ENCODE results near the gene PDPR. TPM values are rescaled to one million over a fixed set of nuclear protein-coding genes. Genes with fewer than 3 reads are reported as not detected.
"Not testable (repeated sequence)": the region's sequence is repeated elsewhere in the genome, so short reads cannot be mapped to it uniquely, and the experiment has no call there.

The PDPR gene
- total RNA-seq, 1 donor from 2014 or later = 37.5 TPM

DNA sequence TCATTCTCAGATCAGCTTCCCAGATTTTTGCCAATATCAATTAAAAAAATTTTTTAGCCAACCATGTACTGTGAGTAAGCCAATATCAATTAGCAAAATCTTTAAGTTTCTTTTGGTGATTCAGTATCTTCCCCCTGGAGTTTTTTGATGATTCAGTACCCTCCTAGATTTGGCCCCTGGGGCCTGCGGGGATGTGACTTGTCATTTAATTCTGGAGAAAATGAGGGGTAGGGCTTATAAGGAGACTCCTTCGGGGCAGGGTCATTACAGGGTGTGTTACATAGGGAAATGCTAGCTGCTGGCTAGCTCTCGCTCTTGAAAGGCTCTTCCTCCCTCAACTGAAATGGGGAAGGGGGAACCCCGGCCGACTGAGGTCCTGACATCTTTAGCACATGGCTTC, 76.4 kb downstream of the PDPR start:
- H3K4me3 Mint-ChIP-seq (ENCODE audit: low read depth); intact Hi-C loops (cut with micrococcal nuclease); H3K4me1 Mint-ChIP-seq (ENCODE audit: low read depth); H3K27ac Mint-ChIP-seq; H3K36me3 Mint-ChIP-seq (ENCODE audit: low read depth); H3K9me3 Mint-ChIP-seq; H3K27me3 Mint-ChIP-seq (ENCODE audit: low read depth); DNase-seq (ENCODE audit: low spot score): not testable (repeated sequence)

DNA sequence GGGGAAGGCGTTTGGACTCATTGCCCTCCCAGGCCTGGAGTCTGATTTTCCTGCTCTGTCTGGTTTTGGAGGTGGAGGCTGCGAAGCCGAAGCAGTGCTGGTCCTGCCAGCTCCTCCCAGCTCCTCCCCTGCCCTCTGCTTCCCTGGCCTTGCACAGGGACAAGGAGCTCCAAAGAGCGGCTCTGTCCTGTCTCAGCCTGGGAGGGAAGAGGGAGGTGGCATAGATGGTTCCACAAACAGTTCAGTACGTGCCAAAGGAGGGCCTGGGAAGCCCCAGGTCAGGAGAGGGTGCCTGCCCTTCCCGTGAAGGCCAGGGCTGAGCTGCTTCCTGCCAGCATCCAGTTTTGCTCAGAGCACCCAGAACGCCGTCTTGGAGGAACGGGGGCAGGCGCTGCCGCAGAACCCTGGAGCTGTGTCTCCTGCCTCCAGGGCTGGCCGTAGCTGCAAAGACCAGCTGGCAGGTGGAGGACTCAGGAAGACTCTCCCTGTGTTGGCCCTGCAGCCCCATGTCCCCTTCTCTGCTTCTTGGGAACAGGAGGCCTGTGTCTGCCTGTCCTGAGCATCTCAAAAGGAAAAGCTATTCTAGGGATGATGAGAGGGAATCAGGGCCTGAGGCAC, 82.7 kb downstream of the PDPR start:
- intact Hi-C loops (cut with micrococcal nuclease); H3K9me3 Mint-ChIP-seq; H3K36me3 Mint-ChIP-seq (ENCODE audit: low read depth); DNase-seq (ENCODE audit: low spot score); H3K4me1 Mint-ChIP-seq (ENCODE audit: low read depth); H3K4me3 Mint-ChIP-seq (ENCODE audit: low read depth); H3K27me3 Mint-ChIP-seq (ENCODE audit: low read depth); H3K27ac Mint-ChIP-seq: not testable (repeated sequence)

DNA sequence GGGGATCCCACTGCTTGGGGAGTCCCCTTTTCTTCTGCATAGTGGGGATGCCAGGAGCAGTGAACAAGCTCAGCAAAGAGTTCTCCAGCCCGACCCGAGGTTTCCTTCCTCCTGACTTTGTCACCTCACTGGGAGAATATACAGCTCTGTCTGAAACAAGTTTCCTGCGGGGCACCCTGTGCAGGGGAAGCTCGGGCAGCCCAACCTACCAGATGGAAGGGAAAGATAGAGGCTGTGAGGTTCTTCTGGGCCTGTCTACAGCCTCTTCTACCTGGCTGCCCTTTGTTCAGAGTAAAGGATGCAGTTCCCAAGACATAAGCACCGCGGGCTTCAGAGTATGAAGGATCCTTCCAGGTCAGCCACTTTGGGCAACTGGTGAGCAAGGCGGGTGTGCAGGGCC, 83.5 kb downstream of the PDPR start:
- H3K27ac Mint-ChIP-seq; H3K9me3 Mint-ChIP-seq; H3K4me3 Mint-ChIP-seq (ENCODE audit: low read depth); H3K36me3 Mint-ChIP-seq (ENCODE audit: low read depth); H3K4me1 Mint-ChIP-seq (ENCODE audit: low read depth); H3K27me3 Mint-ChIP-seq (ENCODE audit: low read depth); intact Hi-C loops (cut with micrococcal nuclease); DNase-seq (ENCODE audit: low spot score): not testable (repeated sequence)

DNA sequence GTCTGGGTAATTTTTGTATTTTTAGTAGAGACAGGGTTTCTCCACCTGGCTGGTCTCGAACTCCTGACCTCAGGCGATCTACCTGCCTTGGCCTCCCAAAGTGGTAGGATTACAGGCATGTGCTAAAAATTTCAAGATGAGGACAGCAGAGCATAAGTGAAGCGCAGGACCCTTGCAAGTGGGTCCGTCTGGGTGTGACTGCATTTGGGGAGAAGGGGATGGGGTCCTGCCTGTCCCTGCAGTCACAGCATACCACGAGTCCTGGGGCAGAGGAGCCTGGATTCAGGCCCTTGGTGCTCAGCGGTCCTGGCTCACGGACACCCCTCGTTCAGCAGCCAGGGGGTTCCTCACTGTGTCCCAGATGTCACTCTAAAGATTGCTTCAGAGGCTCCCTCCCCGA, 84.1 kb downstream of the PDPR start:
- H3K4me1 Mint-ChIP-seq (ENCODE audit: low read depth); H3K36me3 Mint-ChIP-seq (ENCODE audit: low read depth); H3K27ac Mint-ChIP-seq; H3K4me3 Mint-ChIP-seq (ENCODE audit: low read depth); H3K27me3 Mint-ChIP-seq (ENCODE audit: low read depth); H3K9me3 Mint-ChIP-seq; DNase-seq (ENCODE audit: low spot score); intact Hi-C loops (cut with micrococcal nuclease): not testable (repeated sequence)

DNA sequence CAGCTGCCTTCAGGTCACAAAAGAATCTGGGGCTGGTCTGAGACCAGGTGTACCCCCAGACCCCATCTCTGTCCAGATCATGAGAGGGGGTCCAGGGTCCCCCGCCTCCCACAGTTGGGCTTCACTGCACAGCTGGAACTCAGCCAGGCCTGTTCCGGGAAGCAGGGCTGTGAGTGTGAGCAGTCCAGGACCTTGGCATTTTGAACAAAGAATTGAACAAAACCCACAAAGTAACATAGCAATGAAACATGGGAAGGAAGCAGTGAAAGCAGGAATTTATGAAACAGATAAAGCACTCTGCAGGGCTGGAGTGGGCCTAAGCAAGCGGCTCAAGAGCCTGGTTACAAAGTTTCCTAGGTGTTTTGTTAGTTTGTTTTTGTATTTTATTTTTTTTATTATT, 84.5 kb downstream of the PDPR start:
- DNase-seq (ENCODE audit: low spot score); intact Hi-C loops (cut with micrococcal nuclease); H3K36me3 Mint-ChIP-seq (ENCODE audit: low read depth); H3K9me3 Mint-ChIP-seq; H3K27ac Mint-ChIP-seq; H3K4me3 Mint-ChIP-seq (ENCODE audit: low read depth); H3K27me3 Mint-ChIP-seq (ENCODE audit: low read depth); H3K4me1 Mint-ChIP-seq (ENCODE audit: low read depth): not testable (repeated sequence)

DNA sequence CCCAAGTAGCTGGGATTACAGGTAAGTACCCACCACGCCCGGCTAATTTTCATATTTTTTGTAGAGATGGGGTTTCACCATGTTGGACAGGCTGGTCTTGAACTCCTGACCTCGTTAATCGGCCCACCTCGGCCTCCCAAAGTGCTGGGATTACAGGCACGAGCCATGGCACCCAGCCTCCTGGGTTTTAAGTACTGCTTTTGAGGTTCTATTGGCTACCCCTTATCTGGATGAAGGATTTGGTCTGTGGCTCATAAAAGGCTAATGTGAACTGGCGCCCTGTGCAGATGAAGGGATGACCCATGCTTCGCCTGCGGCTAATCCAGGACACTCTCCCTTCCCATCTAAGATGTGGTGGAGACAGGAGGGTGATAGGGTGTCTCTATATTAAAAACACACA, 85.0 kb downstream of the PDPR start:
- H3K27me3 Mint-ChIP-seq (ENCODE audit: low read depth); H3K36me3 Mint-ChIP-seq (ENCODE audit: low read depth); H3K4me3 Mint-ChIP-seq (ENCODE audit: low read depth); H3K4me1 Mint-ChIP-seq (ENCODE audit: low read depth); intact Hi-C loops (cut with micrococcal nuclease); H3K27ac Mint-ChIP-seq; DNase-seq (ENCODE audit: low spot score); H3K9me3 Mint-ChIP-seq: not testable (repeated sequence)

DNA sequence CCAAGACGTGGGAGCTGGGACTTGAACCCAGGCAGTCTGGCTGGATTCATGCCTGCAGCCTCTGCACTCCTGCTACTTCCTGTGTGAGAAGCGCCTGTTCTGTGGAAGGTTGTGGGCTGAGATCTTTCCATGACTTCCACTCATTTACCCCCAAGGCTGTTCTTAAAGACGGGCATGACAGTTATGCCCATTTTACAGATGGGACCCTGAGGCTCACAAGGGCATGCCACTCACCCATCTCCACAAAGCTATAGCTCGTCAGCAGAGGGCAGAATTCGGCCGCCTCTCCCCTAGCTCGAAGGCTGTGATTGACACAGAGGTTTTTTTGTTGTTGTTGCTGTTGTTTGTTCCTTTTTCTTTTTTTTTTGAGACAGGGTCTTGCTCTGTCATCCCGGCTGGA, 85.9 kb downstream of the PDPR start:
- H3K36me3 Mint-ChIP-seq (ENCODE audit: low read depth); H3K4me3 Mint-ChIP-seq (ENCODE audit: low read depth); DNase-seq (ENCODE audit: low spot score); H3K4me1 Mint-ChIP-seq (ENCODE audit: low read depth); H3K27ac Mint-ChIP-seq; H3K9me3 Mint-ChIP-seq; intact Hi-C loops (cut with micrococcal nuclease); H3K27me3 Mint-ChIP-seq (ENCODE audit: low read depth): not testable (repeated sequence)

DNA sequence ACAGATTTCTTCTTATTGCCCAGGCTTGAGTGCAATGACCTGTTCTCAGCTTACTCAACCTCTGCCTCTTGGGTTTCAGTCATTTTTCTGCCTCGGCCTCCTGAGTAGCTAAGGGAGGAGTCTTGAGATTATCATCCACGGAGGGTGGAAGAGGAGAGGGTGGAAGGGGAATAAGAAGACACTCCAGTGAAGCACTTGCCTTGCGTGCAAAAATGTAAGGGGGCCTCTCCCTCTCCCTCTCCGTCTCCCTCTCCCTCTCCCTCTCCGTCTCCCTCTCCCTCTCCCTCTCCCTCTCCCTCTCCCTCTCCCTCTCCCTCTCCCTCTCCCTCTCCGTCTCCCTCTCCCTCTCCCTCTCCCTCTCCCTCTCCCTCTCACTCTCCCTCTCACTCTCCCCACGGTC, 89.4 kb downstream of the PDPR start:
- intact Hi-C loops (cut with micrococcal nuclease); H3K27ac Mint-ChIP-seq; H3K4me3 Mint-ChIP-seq (ENCODE audit: low read depth); DNase-seq (ENCODE audit: low spot score); H3K9me3 Mint-ChIP-seq; H3K4me1 Mint-ChIP-seq (ENCODE audit: low read depth); H3K27me3 Mint-ChIP-seq (ENCODE audit: low read depth): not testable (repeated sequence)
- H3K36me3 Mint-ChIP-seq (ENCODE audit: low read depth) = peaks cover 17% of the 10 kb centered on the region

DNA sequence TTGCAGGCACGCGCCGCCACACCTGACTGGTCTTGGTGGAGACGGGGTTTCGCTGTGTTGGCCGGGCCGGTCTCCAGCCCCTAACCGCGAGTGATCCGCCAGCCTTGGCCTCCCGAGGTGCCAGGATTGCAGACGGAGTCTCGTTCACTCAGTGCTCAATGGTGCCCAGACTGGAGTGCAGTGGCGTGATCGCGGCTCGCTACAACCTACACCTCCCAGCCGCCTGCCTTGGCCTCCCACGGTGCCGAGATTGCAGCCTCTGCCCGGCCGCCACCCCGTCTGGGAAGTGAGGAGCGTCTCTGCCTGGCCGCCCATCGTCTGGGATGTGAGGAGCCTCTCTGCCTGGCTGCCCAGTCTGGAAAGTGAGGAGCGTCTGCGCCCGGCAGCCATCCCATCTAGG, 89.9 kb downstream of the PDPR start:
- intact Hi-C loops (cut with micrococcal nuclease); H3K4me1 Mint-ChIP-seq (ENCODE audit: low read depth); H3K9me3 Mint-ChIP-seq; DNase-seq (ENCODE audit: low spot score); H3K27ac Mint-ChIP-seq; H3K27me3 Mint-ChIP-seq (ENCODE audit: low read depth); H3K4me3 Mint-ChIP-seq (ENCODE audit: low read depth): not testable (repeated sequence)
- peaks cover 17% of the 10 kb centered on the region for H3K36me3 Mint-ChIP-seq (ENCODE audit: low read depth)

DNA sequence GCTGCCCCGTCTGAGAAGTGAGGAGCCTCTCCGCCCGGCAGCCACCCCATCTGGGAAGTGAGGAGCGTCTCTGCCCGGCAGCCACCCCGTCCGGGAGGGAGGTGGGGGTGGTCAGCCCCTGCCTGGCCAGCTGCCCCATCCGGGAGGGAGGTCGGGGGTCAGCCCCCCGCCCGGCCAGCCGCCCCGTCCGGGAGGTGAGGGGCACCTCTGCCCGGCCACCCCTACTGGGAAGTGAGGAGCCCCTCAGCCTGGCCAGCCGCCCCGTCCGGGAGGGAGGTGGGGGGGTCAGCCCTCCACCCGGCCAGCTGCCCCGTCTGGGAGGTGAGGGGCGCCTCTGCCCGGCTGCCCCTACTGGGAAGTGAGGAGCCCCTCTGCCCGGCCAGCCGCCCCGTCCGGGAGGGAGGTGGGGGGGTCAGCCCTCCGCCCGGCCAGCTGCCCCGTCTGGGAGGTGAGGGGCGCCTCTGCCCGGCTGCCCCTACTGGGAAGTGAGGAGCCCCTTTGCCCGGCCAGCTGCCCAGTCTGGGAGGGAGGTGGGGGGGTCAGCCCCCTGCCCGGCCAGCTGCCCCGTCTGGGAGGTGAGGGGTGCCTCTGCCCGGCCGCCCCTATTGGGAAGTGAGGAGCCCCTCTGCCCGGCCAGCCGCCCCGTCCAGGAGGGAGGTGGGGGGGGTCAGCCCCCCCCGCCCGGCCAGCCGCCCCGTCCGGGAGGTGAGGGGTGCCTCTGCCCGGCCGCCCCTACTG, 90.7 kb downstream of the PDPR start:
- H3K4me1 Mint-ChIP-seq (ENCODE audit: low read depth); H3K27ac Mint-ChIP-seq; H3K4me3 Mint-ChIP-seq (ENCODE audit: low read depth); intact Hi-C loops (cut with micrococcal nuclease); H3K27me3 Mint-ChIP-seq (ENCODE audit: low read depth); DNase-seq (ENCODE audit: low spot score); H3K9me3 Mint-ChIP-seq: not testable (repeated sequence)
- H3K36me3 Mint-ChIP-seq (ENCODE audit: low read depth) = peaks cover 22% of the 10 kb centered on the region

DNA sequence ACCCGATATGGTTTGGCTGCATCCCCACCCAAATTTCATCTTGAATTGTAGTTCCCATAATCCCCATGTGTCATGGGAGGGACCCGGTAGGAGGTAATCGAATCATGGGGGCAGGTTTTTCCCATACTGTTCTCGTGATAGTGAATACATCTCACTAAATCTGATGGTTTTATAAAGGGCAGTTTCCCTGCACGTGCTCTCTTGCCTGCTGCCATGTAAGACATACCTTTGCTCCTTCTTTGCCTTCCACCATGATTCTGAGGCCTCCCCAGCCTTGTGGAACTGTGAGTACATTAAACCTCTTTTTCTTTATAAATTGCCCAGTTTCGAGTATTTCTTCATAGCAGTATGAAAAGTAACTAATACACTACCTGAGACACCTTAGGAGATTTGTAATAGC, 92.2 kb downstream of the PDPR start:
- H3K4me1 Mint-ChIP-seq (ENCODE audit: low read depth); H3K4me3 Mint-ChIP-seq (ENCODE audit: low read depth); intact Hi-C loops (cut with micrococcal nuclease); H3K27me3 Mint-ChIP-seq (ENCODE audit: low read depth); H3K9me3 Mint-ChIP-seq; DNase-seq (ENCODE audit: low spot score); H3K27ac Mint-ChIP-seq: not testable (repeated sequence)
- H3K36me3 Mint-ChIP-seq (ENCODE audit: low read depth) = peaks cover 30% of the 10 kb centered on the region
